Osteoblast (primary cell): ENCODE data around the gene C11orf87. TPM values are rescaled to one million over a fixed set of nuclear protein-coding genes. Genes with fewer than 3 reads are reported as not detected.

Experiments used
- DNase-seq: peaks from one replicate; pipeline ENCODE4 v3.0.0; 2011; ENCODE audit warnings: low spot score, mixed read lengths; ENCODE audit not compliant: insufficient read length; ENCODE audit errors: missing footprints
- H2AFZ ChIP-seq: 2 replicates; pipeline ENCODE4 v1.6.0; 2011; ENCODE audit warnings: mild to moderate bottlenecking, low read length
- H3K27ac ChIP-seq: 2 replicates; pipeline ENCODE4 v1.5.1; 2011; ENCODE audit warnings: mild to moderate bottlenecking, low read depth, low read length, moderate library complexity
- H3K27me3 ChIP-seq: 2 replicates; pipeline ENCODE4 v1.6.0; 2012; ENCODE audit warnings: mild to moderate bottlenecking, control low read depth, inconsistent platforms, low read length, moderate library complexity; ENCODE audit not compliant: insufficient read depth
- H3K36me3 ChIP-seq: 2 replicates; pipeline ENCODE4 v1.5.1; 2011; ENCODE audit warnings: mild to moderate bottlenecking, low read length, control low read depth, moderate library complexity; ENCODE audit not compliant: insufficient read depth
- H3K4me1 ChIP-seq: 2 replicates; pipeline ENCODE4 v1.5.1; 2011; ENCODE audit warnings: mild to moderate bottlenecking, low read length, control low read depth, moderate library complexity; ENCODE audit not compliant: insufficient read depth
- H3K4me2 ChIP-seq: 2 replicates; pipeline ENCODE4 v1.6.0; 2011; ENCODE audit warnings: mild to moderate bottlenecking, low read length; ENCODE audit not compliant: insufficient read depth
- H3K4me3 ChIP-seq: fragments of 200-600 bp; sonication (generic); 3 replicates; pipeline ENCODE4 v1.5.1; 2012; ENCODE audit warnings: mild to moderate bottlenecking, low read length, inconsistent platforms; ENCODE audit not compliant: insufficient read depth
- H3K79me2 ChIP-seq: 2 replicates; pipeline ENCODE4 v1.6.0; 2012; ENCODE audit warnings: mild to moderate bottlenecking, low read length, control low read depth, inconsistent platforms; ENCODE audit not compliant: insufficient read depth
- H3K9me3 ChIP-seq: 2 replicates; pipeline ENCODE4 v1.5.1; 2011; ENCODE audit warnings: low read depth, low read length, control low read depth
- H4K20me1 ChIP-seq: 2 replicates; pipeline ENCODE4 v1.6.0; 2012; ENCODE audit warnings: mild to moderate bottlenecking, low read length, control low read depth; ENCODE audit not compliant: insufficient read depth
- total RNA-seq: library from RNA; depleted of rRNA; stranded (reverse); fragments of >200 nt; gene quantifications from 2 replicates; pipeline ENCODE4 v1.2.3, GENCODE V29; 2012
- TF ChIP-seq, protein P1 (sequence below): IDR thresholded peaks from 2 replicates; pipeline ENCODE4 v1.5.1; 2011; ENCODE audit warnings: mild to moderate bottlenecking, low read depth, low read length, moderate library complexity; ENCODE audit errors: extremely low read depth

The C11orf87 gene
- total RNA-seq, 1 donor: 4.3 TPM

GRCh38 chr11:109439684-109440083, 17.7 kb downstream of the C11orf87 start:
- Histone ChIP-seq H3K27me3 (no peaks in the 10 kb centered on the region), H2AFZ (no peak overlapping the region), H3K9me3 (no peaks in the 10 kb centered on the region), H3K79me2 (no peaks in the 10 kb centered on the region), H3K4me1 (no peaks in the 10 kb centered on the region), H4K20me1 (no peaks in the 10 kb centered on the region), H3K4me3 (no peak overlapping the region), H3K4me2 (no peak overlapping the region), H3K36me3 (no peaks in the 10 kb centered on the region), H3K27ac (no peak overlapping the region)
- TF ChIP-seq, protein P1, sequence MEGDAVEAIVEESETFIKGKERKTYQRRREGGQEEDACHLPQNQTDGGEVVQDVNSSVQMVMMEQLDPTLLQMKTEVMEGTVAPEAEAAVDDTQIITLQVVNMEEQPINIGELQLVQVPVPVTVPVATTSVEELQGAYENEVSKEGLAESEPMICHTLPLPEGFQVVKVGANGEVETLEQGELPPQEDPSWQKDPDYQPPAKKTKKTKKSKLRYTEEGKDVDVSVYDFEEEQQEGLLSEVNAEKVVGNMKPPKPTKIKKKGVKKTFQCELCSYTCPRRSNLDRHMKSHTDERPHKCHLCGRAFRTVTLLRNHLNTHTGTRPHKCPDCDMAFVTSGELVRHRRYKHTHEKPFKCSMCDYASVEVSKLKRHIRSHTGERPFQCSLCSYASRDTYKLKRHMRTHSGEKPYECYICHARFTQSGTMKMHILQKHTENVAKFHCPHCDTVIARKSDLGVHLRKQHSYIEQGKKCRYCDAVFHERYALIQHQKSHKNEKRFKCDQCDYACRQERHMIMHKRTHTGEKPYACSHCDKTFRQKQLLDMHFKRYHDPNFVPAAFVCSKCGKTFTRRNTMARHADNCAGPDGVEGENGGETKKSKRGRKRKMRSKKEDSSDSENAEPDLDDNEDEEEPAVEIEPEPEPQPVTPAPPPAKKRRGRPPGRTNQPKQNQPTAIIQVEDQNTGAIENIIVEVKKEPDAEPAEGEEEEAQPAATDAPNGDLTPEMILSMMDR: no peak
- no peak for DNase-seq

DNA sequence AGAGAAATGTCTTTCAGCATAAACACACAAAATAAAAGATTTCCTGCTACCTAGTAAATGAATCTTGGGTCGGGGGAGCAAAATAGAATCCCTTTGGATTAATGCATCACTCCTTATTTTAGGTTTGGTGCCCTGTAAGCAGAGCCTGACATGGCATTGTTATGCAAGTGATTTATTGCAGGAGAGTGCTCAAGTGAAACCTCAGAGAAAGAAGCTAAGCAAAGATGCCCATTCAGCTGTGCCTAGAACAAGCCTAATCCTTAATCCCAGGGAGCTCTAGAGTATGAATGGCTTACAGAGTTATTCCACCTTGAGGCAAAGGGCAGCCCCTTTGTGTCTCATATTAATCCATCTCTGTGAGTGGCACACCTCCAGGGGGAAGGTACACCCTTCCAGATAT, 21.1 kb downstream of the C11orf87 start:
- TF ChIP-seq, protein P1: no peak
- no peaks in the 10 kb centered on the region for H4K20me1 ChIP-seq
- H3K27me3 ChIP-seq: no peaks in the 10 kb centered on the region
- H3K36me3 ChIP-seq: no peaks in the 10 kb centered on the region
- H2AFZ ChIP-seq: no peak overlapping the region
- no peaks in the 10 kb centered on the region for H3K79me2 ChIP-seq
- no peak for DNase-seq
- H3K4me1 ChIP-seq: no peaks in the 10 kb centered on the region
- no peak overlapping the region for H3K4me3 ChIP-seq
- H3K27ac ChIP-seq: no peak overlapping the region
- no peaks in the 10 kb centered on the region for H3K9me3 ChIP-seq
- H3K4me2 ChIP-seq: no peak overlapping the region

DNA sequence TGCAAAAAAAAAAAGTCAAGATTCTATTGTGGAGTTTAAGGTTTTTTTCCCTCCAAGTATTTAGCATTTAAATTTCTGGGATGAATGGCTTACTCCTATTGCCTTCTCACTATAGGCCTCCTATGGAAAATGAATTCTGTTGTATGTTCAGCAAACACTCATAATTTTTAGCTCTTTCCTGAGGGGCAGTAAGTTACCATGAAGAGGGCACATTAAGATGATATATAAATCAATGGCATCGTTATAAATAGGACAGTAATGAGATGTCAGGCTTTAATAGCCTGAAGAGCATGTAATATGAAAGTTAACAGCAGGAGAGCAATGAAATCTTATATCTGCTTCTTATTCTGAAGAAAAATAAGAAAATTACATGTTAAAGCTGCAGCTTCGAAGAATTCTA, 32.9 kb downstream of the C11orf87 start:
- H3K27me3 ChIP-seq: no peaks in the 10 kb centered on the region
- H3K9me3 ChIP-seq: no peaks in the 10 kb centered on the region
- no peaks in the 10 kb centered on the region for H3K4me1 ChIP-seq
- DNase-seq: no peak
- H3K27ac ChIP-seq: no peak overlapping the region
- H3K4me3 ChIP-seq: no peak overlapping the region
- TF ChIP-seq, protein P1: no peak
- H4K20me1 ChIP-seq: no peaks in the 10 kb centered on the region
- H3K4me2 ChIP-seq: no peak overlapping the region
- no peak overlapping the region for H2AFZ ChIP-seq
- H3K79me2 ChIP-seq: no peaks in the 10 kb centered on the region
- H3K36me3 ChIP-seq: no peaks in the 10 kb centered on the region
